T-helper 1 cell treated with Interleukin-12 subunit alpha and Interleukin-12 subunit beta and Interleukin-4 antibody, amounts not matched to agents 30 ng/mL and 1 ng/mL, for 36 hours (primary cell): Measurements from ENCODE around the gene FRG2C. TPM values are rescaled to one million over a fixed set of nuclear protein-coding genes. Genes with fewer than 3 reads are reported as not detected.
"Not testable (repeated sequence)": the region's sequence is repeated elsewhere in the genome, so short reads cannot be mapped to it uniquely, and the experiment has no call there.

ENCODE experiments used
- intact Hi-C: fragments of 100-400 bp; cut with micrococcal nuclease; formaldehyde crosslinking; loops from one replicate; pipeline ENCODE4 v1.15.1; 2024
- total RNA-seq: library from RNA; stranded (reverse); gene quantifications from 2 replicates; pipeline ENCODE4 v1.2.3, GENCODE V29; 2022

Gene FRG2C
- total RNA-seq = not detected in 2 replicates

DNA sequence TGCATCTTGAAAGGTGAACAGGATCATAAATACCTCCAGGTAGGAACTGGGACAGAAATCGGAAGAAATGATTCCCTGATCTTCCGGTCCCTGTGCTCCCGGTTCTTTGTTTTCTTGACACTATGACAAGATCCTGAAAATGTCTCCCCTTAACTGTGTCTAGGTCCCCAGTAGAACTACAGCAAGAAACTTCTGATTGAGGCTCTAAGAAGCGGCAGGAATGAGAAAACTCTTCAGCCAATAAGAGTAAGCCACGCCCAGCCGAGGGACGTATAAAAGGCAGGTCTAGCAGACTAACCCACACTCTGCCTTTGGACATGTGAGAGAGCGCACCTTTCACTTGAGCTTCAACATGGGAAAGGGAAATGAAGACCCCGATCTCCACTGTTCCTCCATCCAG lies at the start of gene FRG2C:
TSS of gene FRG2C (plus strand) at position 301 of the 400 bp plus-strand sequence. CDS start at position 353, 52 bp downstream.
- intact Hi-C loops = not testable (repeated sequence)

DNA sequence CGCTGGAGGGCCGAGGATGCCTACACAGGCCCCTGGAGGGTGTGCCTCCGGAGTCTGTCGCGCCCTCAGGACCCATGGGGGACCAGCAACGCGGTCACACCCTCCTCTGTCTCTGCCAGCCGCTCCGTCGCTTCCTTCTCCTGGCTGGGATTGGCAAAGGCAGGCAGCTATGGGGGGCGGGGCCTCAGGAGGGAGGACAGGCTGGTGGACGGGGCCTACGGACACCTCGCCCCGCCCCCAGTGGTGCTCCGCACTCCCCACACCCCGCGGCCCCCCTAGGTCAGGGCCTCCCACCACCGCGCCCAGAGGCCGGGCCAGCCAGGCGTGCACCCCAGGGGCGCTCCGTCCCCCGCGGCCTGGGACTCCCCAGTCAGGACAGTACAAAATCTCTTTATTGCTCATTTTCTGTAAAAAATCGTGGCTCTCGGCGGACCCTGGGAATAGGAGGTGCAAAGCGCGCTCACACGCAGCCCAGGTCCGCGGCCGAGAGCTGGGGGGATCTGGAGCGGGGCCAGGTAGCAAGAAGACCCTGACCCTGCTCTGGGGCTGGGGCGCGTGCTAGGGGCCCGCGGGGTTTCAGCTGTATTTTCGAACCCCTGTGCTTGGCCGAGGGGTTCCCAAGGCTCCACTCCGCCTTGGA lies 45.3 kb upstream of the FRG2C start:
- intact Hi-C loops = not testable (repeated sequence)

DNA sequence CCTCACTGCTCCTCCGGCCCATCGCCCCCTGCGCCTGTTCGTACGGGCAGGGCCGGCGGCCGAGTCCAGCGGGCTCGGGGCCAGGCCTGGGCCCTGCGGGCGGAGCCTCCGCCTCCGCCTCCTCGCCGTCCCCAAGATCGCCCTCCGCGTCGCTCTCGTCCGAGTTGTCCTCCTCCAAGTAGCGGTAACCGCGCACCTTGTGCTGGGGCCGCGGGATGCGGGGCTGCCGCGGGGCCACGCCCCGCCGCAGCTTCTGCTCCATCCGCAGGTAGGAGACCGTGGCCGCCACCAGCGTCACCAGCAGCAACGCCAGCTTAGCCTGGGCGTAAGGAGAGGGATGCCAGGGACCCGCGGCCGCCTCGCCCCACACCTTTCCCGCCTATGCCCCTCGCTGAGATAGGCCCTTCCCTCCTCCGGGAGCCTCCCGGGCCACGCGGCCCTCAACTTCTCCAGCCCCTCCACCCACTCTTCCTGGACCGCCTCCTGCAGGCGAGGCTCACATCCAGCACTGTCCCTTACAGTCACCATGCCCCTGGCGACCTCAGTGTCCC lies 44.6 kb upstream of the FRG2C start:
- intact Hi-C loops = not testable (repeated sequence)

DNA sequence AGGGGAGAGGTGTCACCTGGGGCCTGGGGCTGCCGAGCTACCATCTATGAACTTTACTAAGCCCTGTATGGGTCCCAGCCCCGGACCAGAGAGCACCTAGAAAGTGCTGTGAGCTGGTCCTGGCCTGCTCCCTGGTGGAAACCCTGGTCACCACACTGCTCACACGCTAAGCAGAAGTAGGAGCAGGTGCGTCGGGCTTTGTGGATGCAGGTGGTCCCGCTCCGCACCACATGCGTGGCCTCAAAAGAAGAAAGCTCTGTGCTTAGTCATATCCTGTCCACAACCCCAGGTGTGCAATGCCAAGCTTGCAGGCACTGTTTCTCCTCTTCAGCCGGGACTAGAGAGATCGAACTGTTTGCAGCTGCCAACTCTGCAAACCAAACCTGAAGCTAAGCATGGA lies 42.4 kb upstream of the FRG2C start:
- intact Hi-C loops = not testable (repeated sequence)

DNA sequence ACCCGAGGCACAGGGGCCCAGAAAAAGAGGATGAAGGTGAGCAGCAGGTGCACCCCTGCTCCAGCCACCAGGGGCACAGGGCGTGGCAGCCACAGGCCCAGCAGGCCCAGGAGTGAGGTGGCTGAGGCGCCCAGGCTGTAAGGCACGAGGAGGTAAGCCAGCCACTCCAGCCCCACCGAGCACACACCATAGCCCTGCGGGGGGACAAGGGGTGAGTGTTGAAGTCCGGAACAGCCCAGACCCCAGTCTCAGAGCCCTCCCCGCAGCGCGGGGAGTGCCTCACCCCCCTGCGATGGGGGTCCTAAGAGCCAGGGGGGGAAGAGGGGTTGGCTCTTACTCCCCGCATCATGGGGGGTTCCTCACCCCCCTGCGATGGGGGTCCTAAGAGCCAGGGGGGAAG lies 40.5 kb upstream of the FRG2C start:
- intact Hi-C loops = not testable (repeated sequence)

DNA sequence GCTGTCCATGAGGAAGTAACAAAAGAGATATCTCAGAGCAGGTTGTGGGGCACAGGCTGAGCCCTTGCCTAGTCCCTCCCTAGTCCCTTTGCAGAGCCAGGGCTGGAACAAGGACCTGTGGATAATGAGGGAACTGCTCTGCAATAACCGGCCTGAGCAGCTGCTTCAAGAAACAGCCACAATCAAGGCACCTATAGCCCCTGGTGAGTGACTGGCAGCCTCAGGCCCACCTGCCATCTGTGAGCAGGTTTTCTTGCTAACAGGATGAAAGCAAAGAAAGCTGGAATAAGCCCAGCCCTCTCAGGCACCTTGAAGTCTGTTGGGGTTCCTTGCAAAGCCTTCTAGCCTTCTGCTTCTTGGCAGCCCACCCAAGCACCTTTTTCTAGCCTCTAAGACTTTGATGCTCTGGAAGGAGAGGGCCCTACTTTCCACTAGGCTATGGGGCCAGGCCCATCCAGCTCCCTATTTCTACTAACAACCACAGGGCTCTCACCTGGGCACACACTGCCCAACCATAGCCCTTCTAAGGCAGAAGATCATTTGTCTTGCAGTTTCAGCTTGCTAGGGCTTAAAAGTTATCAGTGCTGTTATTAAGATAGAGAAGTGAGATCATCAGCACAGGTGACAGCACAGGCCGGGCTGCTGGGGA lies 33.1 kb upstream of the FRG2C start:
- intact Hi-C loops = not testable (repeated sequence)

DNA sequence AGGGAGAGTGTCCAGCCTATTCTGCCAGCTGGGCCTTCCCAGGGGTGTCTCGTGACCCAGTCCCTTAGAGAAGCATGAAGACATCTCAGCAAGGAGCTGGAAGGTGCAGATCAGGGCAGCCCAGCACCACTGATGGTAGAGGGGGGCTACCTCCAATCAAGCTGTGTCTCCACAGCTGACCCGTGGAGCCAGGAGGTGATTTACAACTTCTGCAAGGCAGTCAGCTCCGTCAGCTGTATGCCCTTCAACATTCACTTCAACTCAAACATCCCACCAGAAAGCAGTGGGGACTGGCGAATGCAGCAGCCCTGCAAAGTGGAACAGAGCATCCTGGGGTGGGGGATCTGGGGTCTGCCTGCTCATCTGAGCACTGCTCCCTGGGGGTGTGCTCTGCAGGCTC lies 32.6 kb upstream of the FRG2C start:
- intact Hi-C loops = no loop called here

DNA sequence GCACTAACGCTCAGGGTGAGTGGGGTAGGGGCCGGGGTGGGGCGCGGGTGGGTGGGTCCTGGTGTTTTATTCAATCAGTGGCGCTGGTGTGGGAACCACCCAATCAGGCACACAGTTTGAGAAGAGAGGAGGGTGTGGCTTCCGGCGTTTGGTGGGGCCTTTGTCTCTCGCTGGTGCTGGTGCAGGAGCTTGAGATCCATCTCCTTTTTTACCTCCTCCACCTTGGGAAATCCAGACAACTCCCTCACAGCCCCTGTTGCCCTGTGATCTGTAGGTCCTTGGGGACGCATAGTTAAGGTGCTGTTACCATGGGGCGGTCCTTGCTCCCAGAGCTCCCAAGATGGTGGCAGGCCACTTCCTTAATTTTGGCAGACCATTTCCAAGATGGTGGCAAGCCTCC lies 25.2 kb upstream of the FRG2C start:
- intact Hi-C loops = not testable (repeated sequence)

DNA sequence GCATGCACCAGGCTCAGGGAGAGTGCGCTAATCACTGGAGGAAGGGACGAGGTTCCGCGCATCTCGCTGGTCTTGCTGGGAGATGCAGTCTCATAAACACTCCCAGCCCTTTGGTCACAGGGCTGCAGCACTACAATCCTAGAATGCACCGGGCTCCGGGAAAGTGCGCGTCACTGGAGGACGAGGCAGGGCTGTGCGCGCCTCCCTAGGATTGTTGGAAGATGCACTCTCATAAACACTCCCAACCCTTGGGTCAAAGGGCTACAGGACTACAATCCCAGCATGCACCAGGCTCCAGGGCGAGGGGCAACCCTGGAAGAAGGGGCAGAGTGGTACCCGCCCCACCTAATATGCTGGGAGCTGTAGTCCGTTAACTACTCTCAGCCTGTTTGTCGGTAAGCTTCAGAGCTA lies 23.0 kb upstream of the FRG2C start:
- intact Hi-C loops = loop anchor here (5.0 to 10.0 kb wide), 2 partner anchors 204 to 386 kb away; no protein-coding TSS in a partner anchor

DNA sequence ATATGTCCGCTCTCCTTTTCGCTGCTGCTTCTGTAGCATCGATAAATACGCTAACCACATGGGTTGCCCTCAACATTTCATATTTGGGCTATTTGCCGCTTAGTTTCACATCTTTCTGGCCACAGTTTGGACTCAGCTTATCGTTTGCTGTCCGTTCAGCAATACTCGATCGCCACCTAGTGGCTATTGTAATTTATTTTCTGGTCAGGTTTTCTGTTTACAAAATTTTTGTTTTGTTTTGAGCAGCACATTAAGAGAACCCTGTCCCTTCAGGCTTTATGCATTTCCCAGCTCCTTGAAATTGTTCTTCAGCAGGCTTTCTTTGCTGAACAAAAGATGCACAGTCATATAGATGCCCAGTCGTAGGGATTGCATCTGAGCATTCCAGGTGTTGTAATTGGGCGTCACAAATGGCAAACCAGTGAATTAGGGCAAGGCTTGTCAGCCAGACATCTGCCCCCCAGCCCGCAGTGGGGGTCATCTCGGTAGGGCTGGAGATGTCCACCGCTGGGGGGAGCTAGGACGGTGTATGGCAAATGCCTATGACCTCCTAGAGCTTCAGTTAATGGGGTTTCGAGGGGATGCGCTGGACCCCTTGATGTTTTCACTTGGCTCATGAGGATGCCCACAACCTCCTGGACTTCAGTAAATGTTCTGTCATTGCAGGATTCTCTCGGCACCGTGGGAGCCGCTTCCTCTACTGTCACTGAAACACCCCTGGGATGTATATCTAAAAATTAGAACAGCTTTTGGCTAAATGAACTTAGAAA lies 20.9 kb upstream of the FRG2C start:
- intact Hi-C loops = loop anchor here (1.0 to 10.0 kb wide), 3 partner anchors 206 to 451 kb away; no protein-coding TSS in a partner anchor

DNA sequence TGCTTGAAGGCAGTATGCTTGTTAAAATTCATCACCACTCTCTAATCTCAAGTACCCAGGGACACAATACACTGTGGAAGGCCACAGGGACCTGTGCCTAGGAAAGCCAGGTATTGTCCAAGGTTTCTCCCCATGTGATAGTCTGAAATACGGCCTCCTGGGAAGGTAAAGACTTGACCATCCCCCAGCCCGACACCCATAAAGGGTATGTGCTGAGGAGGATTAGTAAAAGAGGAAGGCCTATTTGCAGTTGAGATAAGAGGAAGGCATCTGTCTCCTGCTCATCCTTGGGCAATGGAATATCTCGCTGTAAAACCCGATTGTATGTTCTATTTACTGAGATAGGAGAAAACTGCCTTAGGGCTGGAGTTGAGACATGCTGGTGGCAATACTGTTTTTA lies 18.6 kb upstream of the FRG2C start:
- intact Hi-C loops = loop anchor here (10.0 kb wide), 1 partner anchor 391 kb away; no protein-coding TSS in a partner anchor

DNA sequence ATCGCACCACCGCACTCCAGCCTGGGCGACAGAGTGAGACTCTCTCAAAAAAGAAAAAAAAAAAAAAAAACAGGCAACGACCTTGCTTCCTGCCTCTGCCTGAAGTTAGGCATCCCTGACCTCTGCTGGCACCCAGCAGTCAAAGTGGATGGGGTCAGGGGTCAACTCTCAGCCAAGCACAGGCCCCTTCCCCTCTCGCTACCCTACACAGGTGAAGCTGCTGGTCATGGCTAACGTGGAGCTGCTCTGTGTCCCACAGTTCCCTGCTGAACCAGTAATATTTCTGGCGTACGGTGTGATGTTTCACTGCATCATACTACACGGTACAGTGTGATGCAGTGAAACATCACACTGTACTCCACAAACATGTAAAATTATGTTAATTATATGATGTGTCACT lies 13.9 kb upstream of the FRG2C start:
- intact Hi-C loops = no loop called here

DNA sequence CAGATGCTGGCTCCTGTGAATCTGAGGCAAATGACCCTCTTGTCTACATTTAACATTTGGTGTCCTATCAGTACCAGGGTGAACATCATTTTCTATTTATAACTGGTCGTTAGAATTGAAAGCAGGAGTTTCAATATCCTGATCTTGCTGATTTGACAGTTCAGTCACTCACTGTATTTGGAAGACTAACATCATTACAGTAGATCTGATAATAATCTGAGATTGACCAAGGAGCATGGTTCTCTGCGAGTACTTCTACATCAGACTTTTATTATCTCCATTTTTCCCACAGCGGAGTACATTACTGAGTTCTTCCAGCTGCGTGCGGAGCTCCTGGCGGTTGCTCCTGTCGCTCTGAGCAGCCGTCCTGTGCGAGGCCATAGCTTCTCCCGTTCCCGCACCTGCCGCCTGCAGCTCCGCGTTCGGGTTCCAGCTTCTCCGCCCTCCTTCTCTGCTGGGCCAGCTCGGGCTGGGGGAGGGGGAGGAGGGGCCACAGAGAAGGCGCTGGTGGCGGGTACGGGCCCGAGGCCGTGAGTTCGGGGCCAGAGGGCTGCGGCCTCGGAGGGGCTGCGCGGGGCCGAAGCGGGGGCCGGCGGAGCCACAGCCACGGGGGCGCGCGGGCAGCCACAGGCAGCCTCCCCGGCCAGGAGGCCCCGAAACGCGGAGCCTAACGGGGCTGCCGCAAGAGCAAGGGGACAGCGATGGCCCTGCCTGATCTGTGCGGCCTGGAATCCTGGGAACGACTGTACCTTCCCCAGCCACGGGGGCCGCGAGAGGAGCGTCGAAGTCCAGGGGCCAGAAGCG lies 8.8 kb upstream of the FRG2C start:
- intact Hi-C loops = not testable (repeated sequence)

DNA sequence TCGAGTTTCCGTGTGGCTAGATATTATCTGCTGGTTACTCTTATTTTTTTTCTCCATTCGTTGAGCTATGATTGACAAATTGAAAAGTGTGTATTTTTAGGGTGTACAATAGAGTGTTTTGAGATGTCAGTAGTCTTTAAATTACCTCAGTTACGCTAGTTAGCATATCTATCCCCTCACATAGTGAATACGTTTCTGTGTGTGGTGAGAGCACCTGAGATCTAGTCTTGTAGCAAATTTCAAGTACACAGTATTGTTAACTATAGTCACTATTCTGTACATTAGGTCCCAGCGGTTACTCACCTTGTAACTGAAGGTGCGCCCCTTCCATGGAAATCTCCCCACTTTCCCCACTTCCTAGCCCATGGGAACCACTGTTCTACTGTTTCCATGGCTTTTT lies 8.2 kb upstream of the FRG2C start:
- intact Hi-C loops = not testable (repeated sequence)

DNA sequence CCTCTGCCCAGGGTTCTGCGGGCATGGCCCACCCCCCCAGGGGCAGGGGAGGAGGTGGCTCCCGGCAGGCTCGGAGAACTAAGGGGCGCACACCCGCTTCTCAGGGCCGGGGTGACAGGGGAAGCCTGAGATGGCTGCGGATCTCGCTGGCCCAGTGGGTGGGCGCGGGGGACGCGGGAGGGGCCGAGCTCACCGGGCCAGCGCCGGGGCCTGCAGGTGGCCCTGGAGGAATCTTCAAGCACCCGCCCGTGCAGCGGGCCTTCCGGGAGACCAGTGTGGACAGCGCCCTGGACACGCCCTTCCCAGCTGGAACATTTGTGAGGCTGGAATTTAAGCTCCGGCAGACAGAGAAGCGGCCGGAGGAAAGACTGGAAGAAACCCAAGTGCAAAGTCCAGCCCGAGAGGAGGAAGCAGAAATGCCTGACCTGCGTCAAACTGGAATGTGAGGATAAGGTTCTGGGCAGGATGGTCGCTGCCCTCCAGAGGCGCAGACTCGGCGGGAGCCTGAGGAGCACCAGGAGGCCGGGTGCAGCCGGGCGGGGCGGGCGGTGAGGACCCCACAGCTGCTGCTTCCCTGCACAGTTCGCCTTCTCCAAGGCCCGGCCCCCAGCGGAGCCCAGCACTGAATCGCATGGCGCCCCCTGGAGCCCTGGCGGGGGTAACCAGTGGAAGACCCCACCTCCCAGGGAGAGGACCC lies 5.6 kb upstream of the FRG2C start:
- intact Hi-C loops = not testable (repeated sequence)

DNA sequence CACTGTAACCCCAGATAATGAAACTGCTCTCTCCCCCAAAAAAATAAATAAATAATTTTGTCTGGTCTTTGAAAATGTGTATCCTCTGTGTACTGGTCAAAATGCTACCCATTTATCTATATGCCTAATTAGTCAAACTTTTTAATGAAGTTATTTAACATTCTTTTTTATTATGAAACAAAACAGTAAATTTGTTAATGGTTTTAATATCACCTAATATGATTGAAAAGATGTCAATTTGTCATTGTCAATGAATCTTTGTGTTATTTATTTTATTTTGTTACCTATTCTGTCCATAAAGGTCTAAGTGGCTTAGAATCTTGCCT lies 5.1 kb upstream of the FRG2C start:
- intact Hi-C loops = not testable (repeated sequence)

DNA sequence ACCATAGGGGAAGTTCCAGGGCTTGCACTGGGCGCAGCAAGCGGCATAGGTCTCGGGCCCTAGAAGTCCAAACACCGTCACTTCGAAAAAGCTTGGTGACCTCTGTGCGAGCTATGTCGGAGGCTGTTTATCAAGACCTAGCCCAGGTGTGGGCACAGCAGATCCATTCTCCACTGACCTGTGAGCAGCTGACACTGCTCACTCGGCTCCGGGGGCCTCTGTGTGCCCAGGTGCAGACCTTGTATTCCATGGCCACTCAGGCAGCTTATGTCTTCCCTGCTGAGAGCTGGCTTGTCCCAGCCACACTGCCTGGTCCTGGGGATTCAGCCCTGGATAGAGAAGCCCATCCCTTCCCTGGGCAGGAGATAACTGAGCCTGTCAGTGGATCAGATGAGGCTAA lies 1.5 kb downstream of the FRG2C start:
- intact Hi-C loops = not testable (repeated sequence)

DNA sequence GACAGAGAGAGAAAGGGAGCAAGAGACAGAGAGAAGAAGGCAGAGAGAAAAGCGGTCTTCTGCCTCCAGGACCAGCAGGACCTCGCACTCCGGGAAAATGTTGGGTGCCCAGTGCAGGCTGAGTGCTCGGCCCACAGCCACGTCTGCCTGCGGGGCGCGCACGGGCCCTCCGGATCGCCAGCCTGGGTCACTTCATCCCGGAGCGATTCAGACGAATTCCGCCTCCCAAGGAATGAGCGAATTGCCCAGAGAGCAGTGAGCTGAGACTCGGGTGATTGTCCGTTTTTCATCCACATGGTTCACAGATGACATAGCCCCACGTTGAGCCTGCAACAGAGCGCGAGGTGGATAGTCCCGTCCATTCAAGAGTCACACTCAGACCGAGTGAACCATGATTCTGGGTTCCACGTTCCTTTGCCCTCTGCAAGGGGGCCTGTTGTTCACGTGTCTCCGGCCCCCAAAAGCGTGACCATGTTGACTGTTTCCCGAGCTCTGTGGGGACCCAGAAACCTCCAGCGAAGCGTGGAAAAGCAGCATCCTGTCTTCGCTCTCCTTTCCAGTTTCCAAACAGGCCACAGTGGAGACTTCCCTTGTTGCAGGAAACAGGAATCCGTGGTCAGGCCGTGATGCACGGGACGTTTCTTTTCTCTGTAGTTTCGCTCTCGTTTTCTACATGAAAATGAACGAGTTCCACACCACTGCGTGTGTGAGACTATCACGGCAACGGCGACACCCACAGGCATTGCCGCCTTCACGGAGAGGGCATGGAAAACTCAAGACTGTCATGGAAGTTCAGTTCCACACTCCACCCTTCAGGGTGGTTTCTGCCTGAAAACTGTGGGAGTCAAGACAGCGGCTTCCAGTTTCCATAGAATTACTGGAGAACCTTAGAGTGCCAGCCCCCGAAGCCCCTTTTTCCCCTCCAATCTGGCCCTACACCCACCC lies 3.9 kb downstream of the FRG2C start:
- intact Hi-C loops = not testable (repeated sequence)

DNA sequence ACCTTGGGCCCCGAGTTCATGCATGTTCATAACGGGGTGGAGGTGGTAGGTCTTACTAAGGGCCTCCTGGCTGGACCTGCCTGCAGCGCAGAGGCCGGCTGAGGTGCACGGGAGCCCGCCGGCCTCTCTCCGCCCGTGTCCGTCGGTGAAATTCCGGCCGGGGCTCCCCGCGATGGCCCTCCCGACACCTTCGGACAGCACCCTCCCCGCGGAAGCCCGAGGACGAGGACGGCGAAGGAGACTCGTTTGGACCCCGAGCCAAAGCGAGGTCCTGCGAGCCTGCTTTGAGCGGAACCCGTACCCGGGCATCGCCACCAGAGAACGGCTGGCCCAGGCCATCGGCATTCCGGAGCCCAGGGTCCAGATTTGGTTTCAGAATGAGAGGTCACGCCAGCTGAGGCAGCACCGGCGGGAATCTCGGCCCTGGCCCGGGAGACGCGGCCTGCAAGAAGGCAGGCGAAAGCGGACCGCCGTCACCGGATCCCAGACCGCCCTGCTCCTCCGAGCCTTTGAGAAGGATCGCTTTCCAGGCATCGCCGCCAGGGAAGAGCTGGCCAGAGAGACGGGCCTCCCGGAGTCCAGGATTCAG lies 4.7 kb downstream of the FRG2C start:
- intact Hi-C loops = not testable (repeated sequence)
